Gastroesophageal sphincter (tissue), 4 donors: ENCODE results near the gene APPL2. TPM values are rescaled to one million over a fixed set of nuclear protein-coding genes. Genes with fewer than 3 reads are reported as not detected.
"Not testable (repeated sequence)": the region's sequence is repeated elsewhere in the genome, so short reads cannot be mapped to it uniquely, and the experiment has no call there.

Source experiments
- ATAC-seq: fragments of 150-250 bp; one replicate; pipeline ENCODE4 v1.9.1; 2016; ENCODE audit warnings: mild to moderate bottlenecking, moderate library complexity
- H3K27ac ChIP-seq, 4 donors: fragments of 200-600 bp; sonication (generic) in 3 of 4; 1 replicate in 3 of 4; 2 replicates in 1 of 4; pipeline ENCODE4 v1.5.1; 2016 to 2019
- H3K27me3 ChIP-seq: fragments of 200-600 bp; sonication (generic); one replicate; pipeline ENCODE4 v1.5.1; 2019
- H3K36me3 ChIP-seq, 2 donors: fragments of 200-600 bp; sonication (generic); one replicate each; pipeline ENCODE4 v1.5.1; 2019; ENCODE audit warnings: control low read depth in 1 of 2
- H3K4me1 ChIP-seq, 3 donors: fragments of 200-600 bp; sonication (generic); 1 replicate in 2 of 3; 2 replicates in 1 of 3; pipeline ENCODE4 v1.5.1; 2016 to 2019; ENCODE audit warnings: control low read depth in 2 of 3
- H3K4me3 ChIP-seq, 2 donors: fragments of 200-600 bp; sonication (generic); one replicate each; pipeline ENCODE4 v1.5.1; 2019; ENCODE audit warnings: mild to moderate bottlenecking in 1 of 2, moderate library complexity in 1 of 2
- H3K9me3 ChIP-seq, 3 donors: fragments of 200-600 bp; sonication (generic); one replicate each; pipeline ENCODE4 v1.5.1; 2017 to 2019; ENCODE audit warnings: control low read depth in 2 of 3
- CTCF ChIP-seq, 4 experiments: fragments of 200-600 bp in 2 of 4; fragments of 450-650 bp in 2 of 4; sonication (generic) in 1 of 4; IDR thresholded peaks; one replicate each; pipeline ENCODE4 v1.5.1; 2017 to 2019; ENCODE audit warnings: antibody characterized with exemption in 4 of 4, mild to moderate bottlenecking in 2 of 4, moderate library complexity in 2 of 4
- EP300 ChIP-seq: sonication (generic); formaldehyde crosslinking; IDR thresholded peaks from one replicate; pipeline ENCODE4 v1.6.1; 2017; ENCODE audit warnings: antibody characterized with exemption, mild to moderate bottlenecking
- POLR2A ChIP-seq, 2 donors: fragments of 450-650 bp; IDR thresholded peaks; one replicate each; pipeline ENCODE4 v1.6.1; 2017; ENCODE audit warnings: antibody characterized with exemption in 2 of 2, mild to moderate bottlenecking in 2 of 2, moderate library complexity in 1 of 2
- POLR2AphosphoS5 ChIP-seq: sonication (generic); formaldehyde crosslinking; IDR thresholded peaks from one replicate; pipeline ENCODE4 v1.6.1; 2017; ENCODE audit warnings: antibody characterized with exemption
- WGBS, 2 donors: methylation state at CpG; one replicate each; pipeline ENCODE4 v1.1.5; 2018; ENCODE audit warnings: low coverage in 1 of 2; 5-methylcytosine and 5-hydroxymethylcytosine counted together
- total RNA-seq, 4 donors: library from RNA; depleted of rRNA; stranded (reverse); fragments of >200 nt; gene quantifications; one replicate each; pipeline ENCODE4 v1.1.0, GENCODE V29; 2016

APPL2 gene
- total RNA-seq, 4 donors from 2014 or later, result 17.0 to 32.4 (median 23.4) TPM

- no peak overlapping the region for H3K4me3 ChIP-seq
Measured at GRCh38 chr12:105194947-105195346, 41.0 kb downstream of the APPL2 start.

GRCh38 chr12:105192624-105193225, 43.2 kb downstream of the APPL2 start:
- TF ChIP-seq EP300, result no peak
- TF ChIP-seq CTCF (IDR thresholded peaks at IDR 0.05), result no peak
- TF ChIP-seq POLR2AphosphoS5, result no peak
- TF ChIP-seq POLR2A (IDR thresholded peaks at IDR 0.05), result no peak
- Histone ChIP-seq H3K27ac (no peak overlapping the region), H3K4me3 (no peak overlapping the region), H3K36me3 (peaks cover 3 to 100% of the 10 kb centered on the region in 2 donors), H3K4me1 (no peaks in the 10 kb centered on the region), H3K27me3 (no peaks in the 10 kb centered on the region), H3K9me3 (no peaks in the 10 kb centered on the region)
- WGBS, 2 donors, result 78 to 89% methylated on average over 1 of the region's 1 CpG
- ATAC-seq, result no peak

More at GRCh38 chr12:105194947-105195346, 41.0 kb downstream of the APPL2 start:
- Histone ChIP-seq H3K27ac (no peak overlapping the region), H3K4me1 (no peaks in the 10 kb centered on the region), H3K27me3 (no peaks in the 10 kb centered on the region), H3K9me3 (no peaks in the 10 kb centered on the region), H3K36me3 (peaks cover 0 to 99% of the 10 kb centered on the region in 2 donors)
- 76 to 92% methylated on average over 3 to 6 of the region's 6 CpGs for WGBS, 2 donors
- no peak for ATAC-seq
- TF ChIP-seq POLR2A (IDR thresholded peaks at IDR 0.05), result no peak
- no peak for TF ChIP-seq CTCF (IDR thresholded peaks at IDR 0.05)
- no peak for TF ChIP-seq EP300
- TF ChIP-seq POLR2AphosphoS5, result no peak

GRCh38 chr12:105190530-105190929, 45.4 kb downstream of the APPL2 start:
- no peak for TF ChIP-seq POLR2AphosphoS5
- no peak for TF ChIP-seq CTCF (IDR thresholded peaks at IDR 0.05)
- no peak for TF ChIP-seq POLR2A (IDR thresholded peaks at IDR 0.05)
- TF ChIP-seq EP300, result no peak
- whole genome bisulfite sequencing, 2 donors, result 88 to 90% methylated on average over 5 to 6 of the region's 6 CpGs
- Histone ChIP-seq H3K9me3 (no peaks in the 10 kb centered on the region), H3K4me3 (no peak overlapping the region), H3K27ac (no peak overlapping the region), H3K27me3 (no peaks in the 10 kb centered on the region), H3K4me1 (no peaks in the 10 kb centered on the region), H3K36me3 (peaks cover 5 to 97% of the 10 kb centered on the region in 2 donors)
- ATAC-seq, result no peak

- Histone ChIP-seq H3K36me3 (peaks cover 5 to 97% of the 10 kb centered on the region in 2 donors), H3K4me1 (no peaks in the 10 kb centered on the region), H3K4me3 (no peak overlapping the region), H3K9me3 (no peaks in the 10 kb centered on the region), H3K27ac (no peak overlapping the region), H3K27me3 (no peaks in the 10 kb centered on the region)
- TF ChIP-seq POLR2A (IDR thresholded peaks at IDR 0.05) (no peak), EP300 (no peak), POLR2AphosphoS5 (no peak), CTCF (IDR thresholded peaks at IDR 0.05) (no peak)
- WGBS, 2 donors, result 78 to 79% methylated on average over 5 to 6 of the region's 6 CpGs
- no peak for ATAC-seq
Measured at GRCh38 chr12:105189293-105189692, 46.7 kb downstream of the APPL2 start.

GRCh38 chr12:105183976-105184375, 52.0 kb downstream of the APPL2 start:
- ATAC-seq, H3K27ac ChIP-seq, H3K4me1 ChIP-seq, H3K9me3 ChIP-seq, H3K27me3 ChIP-seq, H3K4me3 ChIP-seq: not testable (repeated sequence)
- 75 to 97% methylated on average over 4 to 5 of the region's 5 CpGs for WGBS, 2 donors
- H3K36me3 ChIP-seq, result peaks cover 5 to 60% of the 10 kb centered on the region in 2 donors

GRCh38 chr12:105183406-105183805, 52.6 kb downstream of the APPL2 start:
- 100% methylated on average over 1 of the region's 4 CpGs; no CpG with 5 or more reads in 1 of the 2 donors for WGBS, 2 donors
- H3K27ac ChIP-seq, H3K4me3 ChIP-seq, ATAC-seq, H3K4me1 ChIP-seq, H3K9me3 ChIP-seq, H3K27me3 ChIP-seq: not testable (repeated sequence)
- H3K36me3 ChIP-seq, result peaks cover 5 to 57% of the 10 kb centered on the region in 2 donors

- H3K4me3 ChIP-seq, H3K27ac ChIP-seq, H3K4me1 ChIP-seq, ATAC-seq, H3K9me3 ChIP-seq, H3K27me3 ChIP-seq: not testable (repeated sequence)
- H3K36me3 ChIP-seq, result peaks cover 0 to 60% of the 10 kb centered on the region in 2 donors
- WGBS, 2 donors, result 71 to 100% methylated on average over 1 of the region's 1 CpG
Measured at GRCh38 chr12:105179114-105179513, 56.9 kb downstream of the APPL2 start.
